H1 (cell line): ENCODE data around the gene GABRA4.

Source experiments
- CTBP2 ChIP-seq: IDR thresholded peaks from 2 replicates; pipeline ENCODE4 v1.7.0; 2011; ENCODE audit warnings: borderline replicate concordance, mild to moderate bottlenecking, moderate library complexity, mixed read lengths, low read length; ENCODE audit not compliant: insufficient read depth, insufficient read length
- SIN3A ChIP-seq, 2 experiments: IDR thresholded peaks in 1 of 2; conservative IDR thresholded peaks in 1 of 2; 2 replicates each; pipeline ENCODE4 v1.6.1; 2011 to 2012; ENCODE audit warnings: low read length in 2 of 2, improper control_type of control experiment in 1 of 2, low read depth in 1 of 2, mild to moderate bottlenecking in 1 of 2
- SP1 ChIP-seq: IDR thresholded peaks from 2 replicates; pipeline ENCODE4 v1.6.1; 2011; ENCODE audit warnings: low read depth, low read length
- TF ChIP-seq, protein P1 (sequence below): fragments of 300-600 bp; sonication (generic); IDR thresholded peaks from 2 replicates; pipeline ENCODE4 v1.7.1; 2012; ENCODE audit warnings: low read length, moderate library complexity, mild to moderate bottlenecking, inconsistent platforms; ENCODE audit not compliant: insufficient replicate concordance

DNA sequence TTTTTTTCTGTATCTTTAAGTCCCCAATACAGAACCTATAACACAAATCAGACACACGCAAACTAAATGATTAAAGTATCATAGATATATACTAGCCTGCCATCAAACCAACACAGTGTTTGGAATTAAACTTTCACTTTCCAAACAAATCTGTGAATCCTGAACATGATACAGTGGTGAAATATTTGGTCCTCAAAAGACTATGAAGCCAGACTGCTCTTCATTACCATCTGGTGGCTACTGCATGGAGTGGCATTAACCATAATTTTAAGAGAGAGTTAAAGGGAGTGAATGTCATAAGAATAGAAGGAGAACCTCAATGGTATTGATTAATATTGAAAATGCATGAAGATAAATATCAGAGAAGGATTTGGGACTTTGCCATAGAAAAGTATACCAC, 9.2 kb upstream of the GABRA4 start:
- TF ChIP-seq SP1: no peak
- TF ChIP-seq, protein P1, sequence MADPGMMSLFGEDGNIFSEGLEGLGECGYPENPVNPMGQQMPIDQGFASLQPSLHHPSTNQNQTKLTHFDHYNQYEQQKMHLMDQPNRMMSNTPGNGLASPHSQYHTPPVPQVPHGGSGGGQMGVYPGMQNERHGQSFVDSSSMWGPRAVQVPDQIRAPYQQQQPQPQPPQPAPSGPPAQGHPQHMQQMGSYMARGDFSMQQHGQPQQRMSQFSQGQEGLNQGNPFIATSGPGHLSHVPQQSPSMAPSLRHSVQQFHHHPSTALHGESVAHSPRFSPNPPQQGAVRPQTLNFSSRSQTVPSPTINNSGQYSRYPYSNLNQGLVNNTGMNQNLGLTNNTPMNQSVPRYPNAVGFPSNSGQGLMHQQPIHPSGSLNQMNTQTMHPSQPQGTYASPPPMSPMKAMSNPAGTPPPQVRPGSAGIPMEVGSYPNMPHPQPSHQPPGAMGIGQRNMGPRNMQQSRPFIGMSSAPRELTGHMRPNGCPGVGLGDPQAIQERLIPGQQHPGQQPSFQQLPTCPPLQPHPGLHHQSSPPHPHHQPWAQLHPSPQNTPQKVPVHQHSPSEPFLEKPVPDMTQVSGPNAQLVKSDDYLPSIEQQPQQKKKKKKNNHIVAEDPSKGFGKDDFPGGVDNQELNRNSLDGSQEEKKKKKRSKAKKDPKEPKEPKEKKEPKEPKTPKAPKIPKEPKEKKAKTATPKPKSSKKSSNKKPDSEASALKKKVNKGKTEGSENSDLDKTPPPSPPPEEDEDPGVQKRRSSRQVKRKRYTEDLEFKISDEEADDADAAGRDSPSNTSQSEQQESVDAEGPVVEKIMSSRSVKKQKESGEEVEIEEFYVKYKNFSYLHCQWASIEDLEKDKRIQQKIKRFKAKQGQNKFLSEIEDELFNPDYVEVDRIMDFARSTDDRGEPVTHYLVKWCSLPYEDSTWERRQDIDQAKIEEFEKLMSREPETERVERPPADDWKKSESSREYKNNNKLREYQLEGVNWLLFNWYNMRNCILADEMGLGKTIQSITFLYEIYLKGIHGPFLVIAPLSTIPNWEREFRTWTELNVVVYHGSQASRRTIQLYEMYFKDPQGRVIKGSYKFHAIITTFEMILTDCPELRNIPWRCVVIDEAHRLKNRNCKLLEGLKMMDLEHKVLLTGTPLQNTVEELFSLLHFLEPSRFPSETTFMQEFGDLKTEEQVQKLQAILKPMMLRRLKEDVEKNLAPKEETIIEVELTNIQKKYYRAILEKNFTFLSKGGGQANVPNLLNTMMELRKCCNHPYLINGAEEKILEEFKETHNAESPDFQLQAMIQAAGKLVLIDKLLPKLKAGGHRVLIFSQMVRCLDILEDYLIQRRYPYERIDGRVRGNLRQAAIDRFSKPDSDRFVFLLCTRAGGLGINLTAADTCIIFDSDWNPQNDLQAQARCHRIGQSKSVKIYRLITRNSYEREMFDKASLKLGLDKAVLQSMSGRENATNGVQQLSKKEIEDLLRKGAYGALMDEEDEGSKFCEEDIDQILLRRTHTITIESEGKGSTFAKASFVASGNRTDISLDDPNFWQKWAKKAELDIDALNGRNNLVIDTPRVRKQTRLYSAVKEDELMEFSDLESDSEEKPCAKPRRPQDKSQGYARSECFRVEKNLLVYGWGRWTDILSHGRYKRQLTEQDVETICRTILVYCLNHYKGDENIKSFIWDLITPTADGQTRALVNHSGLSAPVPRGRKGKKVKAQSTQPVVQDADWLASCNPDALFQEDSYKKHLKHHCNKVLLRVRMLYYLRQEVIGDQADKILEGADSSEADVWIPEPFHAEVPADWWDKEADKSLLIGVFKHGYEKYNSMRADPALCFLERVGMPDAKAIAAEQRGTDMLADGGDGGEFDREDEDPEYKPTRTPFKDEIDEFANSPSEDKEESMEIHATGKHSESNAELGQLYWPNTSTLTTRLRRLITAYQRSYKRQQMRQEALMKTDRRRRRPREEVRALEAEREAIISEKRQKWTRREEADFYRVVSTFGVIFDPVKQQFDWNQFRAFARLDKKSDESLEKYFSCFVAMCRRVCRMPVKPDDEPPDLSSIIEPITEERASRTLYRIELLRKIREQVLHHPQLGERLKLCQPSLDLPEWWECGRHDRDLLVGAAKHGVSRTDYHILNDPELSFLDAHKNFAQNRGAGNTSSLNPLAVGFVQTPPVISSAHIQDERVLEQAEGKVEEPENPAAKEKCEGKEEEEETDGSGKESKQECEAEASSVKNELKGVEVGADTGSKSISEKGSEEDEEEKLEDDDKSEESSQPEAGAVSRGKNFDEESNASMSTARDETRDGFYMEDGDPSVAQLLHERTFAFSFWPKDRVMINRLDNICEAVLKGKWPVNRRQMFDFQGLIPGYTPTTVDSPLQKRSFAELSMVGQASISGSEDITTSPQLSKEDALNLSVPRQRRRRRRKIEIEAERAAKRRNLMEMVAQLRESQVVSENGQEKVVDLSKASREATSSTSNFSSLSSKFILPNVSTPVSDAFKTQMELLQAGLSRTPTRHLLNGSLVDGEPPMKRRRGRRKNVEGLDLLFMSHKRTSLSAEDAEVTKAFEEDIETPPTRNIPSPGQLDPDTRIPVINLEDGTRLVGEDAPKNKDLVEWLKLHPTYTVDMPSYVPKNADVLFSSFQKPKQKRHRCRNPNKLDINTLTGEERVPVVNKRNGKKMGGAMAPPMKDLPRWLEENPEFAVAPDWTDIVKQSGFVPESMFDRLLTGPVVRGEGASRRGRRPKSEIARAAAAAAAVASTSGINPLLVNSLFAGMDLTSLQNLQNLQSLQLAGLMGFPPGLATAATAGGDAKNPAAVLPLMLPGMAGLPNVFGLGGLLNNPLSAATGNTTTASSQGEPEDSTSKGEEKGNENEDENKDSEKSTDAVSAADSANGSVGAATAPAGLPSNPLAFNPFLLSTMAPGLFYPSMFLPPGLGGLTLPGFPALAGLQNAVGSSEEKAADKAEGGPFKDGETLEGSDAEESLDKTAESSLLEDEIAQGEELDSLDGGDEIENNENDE: no peak
- no peak for TF ChIP-seq SIN3A (conservative IDR thresholded peaks at IDR 0.05 in 1 of 2, IDR thresholded peaks at IDR 0.05 in 1 of 2; ENCODE audit: low read depth in 1 of 2, low read length in 2 of 2)
- no peak for TF ChIP-seq CTBP2
